GM18520 (cell line): Measurements from ENCODE around the gene SLC17A9.

Experiments
- ATAC-seq: cut with Tn5 transposase; IDR thresholded peaks from one replicate; pipeline ENCODE4 v1.9.1; 2021; ENCODE audit not compliant: unreplicated experiment

The SLC17A9 gene

GRCh38 chr20:63015147-63015661 lies 62.7 kb downstream of the SLC17A9 start:
- ATAC-seq = no peak

GRCh38 chr20:63015662-63016361 lies 63.3 kb downstream of the SLC17A9 start:
- no peak for ATAC-seq

- ATAC-seq = no peak
Observed at GRCh38 chr20:63016514-63017075, 64.1 kb downstream of the SLC17A9 start.

- no peak for ATAC-seq
Observed at GRCh38 chr20:63017076-63017825, 64.7 kb downstream of the SLC17A9 start.

- no peak for ATAC-seq
Observed at GRCh38 chr20:63017826-63018411, 65.4 kb downstream of the SLC17A9 start.
